ENCODE results near the gene MBNL3. TPM values are rescaled to one million over a fixed set of nuclear protein-coding genes. Genes with fewer than 3 reads are reported as not detected.

MBNL3 gene
- total RNA-seq, 1 donor from 2014 or later: 22.9 TPM

- DNase-seq: peak; percentile 50
- intact Hi-C loops (cut with DNase I): no loop called here
- ATAC-seq: peak; percentile 78
- peak overlapping the region; percentile 35 for H3K4me3 ChIP-seq
- TF ChIP-seq CTCF (IDR thresholded peaks at IDR 0.05): no peak
- H3K9me3 ChIP-seq: no peaks in the 10 kb centered on the region
- no peaks in the 10 kb centered on the region for H3K36me3 ChIP-seq
- H3K4me1 ChIP-seq: peaks cover 7% of the 10 kb centered on the region
- H3K27ac ChIP-seq: peak overlapping the region; percentile 78
- H3K27me3 ChIP-seq: no peaks in the 10 kb centered on the region
Observed at GRCh38 chrX:132480581-132481203, 8.1 kb downstream of the MBNL3 start.

DNA sequence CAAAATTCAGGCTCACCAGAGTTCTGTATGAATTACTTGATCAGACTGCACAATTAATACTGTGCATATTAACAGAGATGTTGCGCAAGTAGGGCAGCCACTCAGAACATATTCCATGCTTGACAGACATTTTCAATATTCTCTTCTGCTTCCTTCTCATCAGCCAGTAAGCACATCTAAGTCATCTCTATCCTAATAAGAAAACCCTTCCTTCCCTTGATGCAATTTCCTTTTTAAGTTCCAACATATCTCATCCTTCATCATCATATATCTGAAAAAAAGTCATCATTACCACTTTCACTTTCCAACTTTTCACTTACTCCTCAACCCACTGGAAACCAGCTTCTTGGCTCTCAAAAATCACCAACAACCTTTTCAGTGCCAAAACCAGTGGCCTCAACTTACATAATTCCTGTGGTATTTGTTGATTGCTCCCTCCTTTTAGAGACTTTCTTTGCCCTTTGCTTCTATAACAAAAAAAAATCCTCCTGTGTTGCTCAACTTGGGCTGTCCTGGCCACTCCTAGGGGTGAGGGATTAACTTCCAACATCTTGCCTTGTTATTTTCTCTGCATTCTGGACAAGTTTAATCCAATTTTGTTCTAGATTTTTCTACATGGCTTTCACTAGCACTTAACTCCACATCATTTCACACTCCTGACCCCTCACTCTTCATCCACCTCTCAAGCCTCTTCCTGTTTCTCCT, 14.1 kb downstream of the MBNL3 start:
- Histone ChIP-seq H3K9me3 (no peaks in the 10 kb centered on the region), H3K27me3 (no peaks in the 10 kb centered on the region), H3K36me3 (no peaks in the 10 kb centered on the region), H3K4me1 (peaks cover 2% of the 10 kb centered on the region), H3K27ac (no peak overlapping the region), H3K4me3 (no peak overlapping the region)
- TF ChIP-seq CTCF (IDR thresholded peaks at IDR 0.05): no peak
- DNase-seq (no peak), ATAC-seq (no peak)
- intact Hi-C loops (cut with DNase I): no loop called here

- TF ChIP-seq CTCF (IDR thresholded peaks at IDR 0.05): no peak
- Histone ChIP-seq H3K36me3 (no peaks in the 10 kb centered on the region), H3K27me3 (no peaks in the 10 kb centered on the region), H3K27ac (no peak overlapping the region), H3K9me3 (no peaks in the 10 kb centered on the region), H3K4me3 (no peak overlapping the region), H3K4me1 (no peaks in the 10 kb centered on the region)
- ATAC-seq (no peak), DNase-seq (no peak)
- intact Hi-C loops (cut with DNase I): no loop called here
Observed at GRCh38 chrX:132472397-132472796, 16.4 kb downstream of the MBNL3 start.

DNA sequence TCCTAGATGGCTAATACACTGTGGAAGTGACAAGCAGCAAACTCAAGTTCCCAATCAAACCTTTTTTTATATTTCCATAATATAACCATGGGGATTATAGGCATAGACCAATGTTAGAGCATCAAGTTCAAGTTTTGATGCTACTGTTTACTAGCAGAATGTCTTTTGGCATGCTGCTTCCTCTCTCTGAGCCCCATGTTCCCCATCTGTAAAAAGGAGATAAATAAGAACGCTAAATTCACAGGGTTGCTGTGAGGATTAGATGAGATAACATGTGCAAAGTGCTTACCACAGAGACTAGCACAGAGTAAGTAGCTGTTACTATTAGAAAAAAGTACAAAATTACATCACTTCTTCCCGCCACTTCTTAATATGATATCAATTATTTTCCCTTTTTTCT, 18.0 kb downstream of the MBNL3 start:
- intact Hi-C loops (cut with DNase I): no loop called here
- Histone ChIP-seq H3K4me1 (no peaks in the 10 kb centered on the region), H3K4me3 (no peak overlapping the region), H3K9me3 (no peaks in the 10 kb centered on the region), H3K27ac (no peak overlapping the region), H3K36me3 (no peaks in the 10 kb centered on the region), H3K27me3 (no peaks in the 10 kb centered on the region)
- DNase-seq: no peak
- no peak for TF ChIP-seq CTCF (IDR thresholded peaks at IDR 0.05)
- ATAC-seq: no peak

DNA sequence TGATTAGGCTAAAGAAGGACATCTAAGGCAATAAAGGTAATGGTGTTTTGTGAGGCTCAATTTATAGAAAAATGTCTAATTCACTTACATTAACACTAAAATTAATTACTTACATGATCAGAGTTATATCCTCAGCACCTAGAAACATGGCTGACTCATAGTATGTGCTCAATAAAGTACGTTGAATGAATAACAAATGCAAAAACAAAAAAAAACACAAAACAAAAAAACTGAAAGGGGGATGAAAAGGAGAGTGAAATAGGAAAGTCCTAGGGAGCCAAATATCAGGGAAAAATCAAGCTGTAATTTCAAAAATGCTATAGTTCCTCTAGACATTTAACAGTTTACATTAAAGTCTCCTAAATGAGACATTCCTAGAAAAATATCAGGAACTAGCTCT, 18.7 kb downstream of the MBNL3 start:
- ATAC-seq (no peak), DNase-seq (no peak)
- no peak overlapping the region for H3K27ac ChIP-seq
- H3K4me1 ChIP-seq: no peaks in the 10 kb centered on the region
- no peaks in the 10 kb centered on the region for H3K27me3 ChIP-seq
- intact Hi-C loops (cut with DNase I): no loop called here
- no peak for TF ChIP-seq CTCF (IDR thresholded peaks at IDR 0.05)
- no peak overlapping the region for H3K4me3 ChIP-seq
- no peaks in the 10 kb centered on the region for H3K9me3 ChIP-seq
- no peaks in the 10 kb centered on the region for H3K36me3 ChIP-seq

Measured in upper lobe of right lung (tissue), 1 donor.